ENCODE data around the gene MMP17. TPM values are rescaled to one million over a fixed set of nuclear protein-coding genes. Genes with fewer than 3 reads are reported as not detected.

Gene MMP17
- polyA plus RNA-seq, 1 donor from 2014 or later, result 79.0 TPM

GRCh38 chr12:131844656-131845055 lies 16.5 kb downstream of the MMP17 start:
- TF ChIP-seq SMC3 (conservative IDR thresholded peaks at IDR 0.05; ENCODE audit: poor library complexity) (no peak), MXI1 (conservative IDR thresholded peaks at IDR 0.05; ENCODE audit: poor library complexity, severe bottlenecking) (no peak), RAD21 (conservative IDR thresholded peaks at IDR 0.05) (no peak), TAF1 (IDR thresholded peaks at IDR 0.05; ENCODE audit: low read depth) (no peak), EP300 (conservative IDR thresholded peaks at IDR 0.05; ENCODE audit: poor library complexity, severe bottlenecking) (no peak), REST (IDR thresholded peaks at IDR 0.05; ENCODE audit: borderline replicate concordance) (no peak), POLR2AphosphoS5 (IDR thresholded peaks at IDR 0.05) (no peak), EZH2 (IDR thresholded peaks at IDR 0.05; ENCODE audit: borderline replicate concordance, insufficient read depth, low read length, poor library complexity, severe bottlenecking) (no peak)
- TF ChIP-seq, protein P1, sequence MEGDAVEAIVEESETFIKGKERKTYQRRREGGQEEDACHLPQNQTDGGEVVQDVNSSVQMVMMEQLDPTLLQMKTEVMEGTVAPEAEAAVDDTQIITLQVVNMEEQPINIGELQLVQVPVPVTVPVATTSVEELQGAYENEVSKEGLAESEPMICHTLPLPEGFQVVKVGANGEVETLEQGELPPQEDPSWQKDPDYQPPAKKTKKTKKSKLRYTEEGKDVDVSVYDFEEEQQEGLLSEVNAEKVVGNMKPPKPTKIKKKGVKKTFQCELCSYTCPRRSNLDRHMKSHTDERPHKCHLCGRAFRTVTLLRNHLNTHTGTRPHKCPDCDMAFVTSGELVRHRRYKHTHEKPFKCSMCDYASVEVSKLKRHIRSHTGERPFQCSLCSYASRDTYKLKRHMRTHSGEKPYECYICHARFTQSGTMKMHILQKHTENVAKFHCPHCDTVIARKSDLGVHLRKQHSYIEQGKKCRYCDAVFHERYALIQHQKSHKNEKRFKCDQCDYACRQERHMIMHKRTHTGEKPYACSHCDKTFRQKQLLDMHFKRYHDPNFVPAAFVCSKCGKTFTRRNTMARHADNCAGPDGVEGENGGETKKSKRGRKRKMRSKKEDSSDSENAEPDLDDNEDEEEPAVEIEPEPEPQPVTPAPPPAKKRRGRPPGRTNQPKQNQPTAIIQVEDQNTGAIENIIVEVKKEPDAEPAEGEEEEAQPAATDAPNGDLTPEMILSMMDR (IDR thresholded peaks at IDR 0.05; ENCODE audit: poor library complexity, severe bottlenecking), result no peak
- Histone ChIP-seq H4K20me1 (ENCODE audit: insufficient read depth) (no peaks in the 10 kb centered on the region), H3K27me3 (ENCODE audit: insufficient read depth, low read depth, low read length) (no peaks in the 10 kb centered on the region), H3K4me3 (ENCODE audit: low read length) (no peak overlapping the region), H3K79me2 (replicated peaks; ENCODE audit: insufficient read depth, low read length) (no peaks in the 10 kb centered on the region), H3K36me3 (ENCODE audit: insufficient read depth, low read length) (no peaks in the 10 kb centered on the region), H3K9ac (ENCODE audit: low read length) (no peak overlapping the region), H3K27ac (ENCODE audit: low read length) (no peak overlapping the region), H3K4me2 (ENCODE audit: low read length) (no peak overlapping the region), H3K9me3 (ENCODE audit: low read length) (no peaks in the 10 kb centered on the region), H3F3A (ENCODE audit: insufficient read depth, low read length, poor library complexity, severe bottlenecking) (no peaks in the 10 kb centered on the region), H2AFZ (ENCODE audit: low read depth, low read length) (no peak overlapping the region), H3K9me2 (ENCODE audit: insufficient read depth, low read length) (no peaks in the 10 kb centered on the region)

- no peaks in the 10 kb centered on the region for H3K36me3 ChIP-seq (ENCODE audit: insufficient read depth, low read length)
- no peak overlapping the region for H3K9ac ChIP-seq (ENCODE audit: low read length)
Observed at GRCh38 chr12:131845121-131845520, 16.9 kb downstream of the MMP17 start.

More at GRCh38 chr12:131845121-131845520, 16.9 kb downstream of the MMP17 start:
- Histone ChIP-seq H2AFZ (ENCODE audit: low read depth, low read length) (no peak overlapping the region), H3K79me2 (replicated peaks; ENCODE audit: insufficient read depth, low read length) (no peaks in the 10 kb centered on the region), H3K27ac (ENCODE audit: low read length) (no peak overlapping the region), H3K27me3 (ENCODE audit: insufficient read depth, low read depth, low read length) (no peaks in the 10 kb centered on the region), H3K4me3 (ENCODE audit: low read length) (no peak overlapping the region), H3F3A (ENCODE audit: insufficient read depth, low read length, poor library complexity, severe bottlenecking) (no peaks in the 10 kb centered on the region), H4K20me1 (ENCODE audit: insufficient read depth) (no peaks in the 10 kb centered on the region), H3K9me2 (ENCODE audit: insufficient read depth, low read length) (no peaks in the 10 kb centered on the region), H3K9me3 (ENCODE audit: low read length) (no peaks in the 10 kb centered on the region), H3K4me2 (ENCODE audit: low read length) (no peak overlapping the region)
- TF ChIP-seq REST (IDR thresholded peaks at IDR 0.05; ENCODE audit: borderline replicate concordance) (no peak), EZH2 (IDR thresholded peaks at IDR 0.05; ENCODE audit: borderline replicate concordance, insufficient read depth, low read length, poor library complexity, severe bottlenecking) (no peak), POLR2AphosphoS5 (IDR thresholded peaks at IDR 0.05) (no peak), EP300 (conservative IDR thresholded peaks at IDR 0.05; ENCODE audit: poor library complexity, severe bottlenecking) (no peak), MXI1 (conservative IDR thresholded peaks at IDR 0.05; ENCODE audit: poor library complexity, severe bottlenecking) (no peak), TAF1 (IDR thresholded peaks at IDR 0.05; ENCODE audit: low read depth) (no peak), RAD21 (conservative IDR thresholded peaks at IDR 0.05) (no peak), SMC3 (conservative IDR thresholded peaks at IDR 0.05; ENCODE audit: poor library complexity) (no peak)
- TF ChIP-seq, protein P1 (IDR thresholded peaks at IDR 0.05; ENCODE audit: poor library complexity, severe bottlenecking), result no peak

All from neural cell (in vitro differentiated cells).